Nephron (organoid): ENCODE data around the gene ARFIP1.
A peak's percentile ranks its signal among the peaks of the same experiment; 100 is the strongest.

Experiments
- H3K27ac Mint-ChIP-seq, 3 experiments: 2 replicates each; pipeline ENCODE4 v1.8.0; 2020; ENCODE audit warnings: mixed read lengths in 3 of 3, mild to moderate bottlenecking in 2 of 3, moderate library complexity in 1 of 3
- H3K27me3 Mint-ChIP-seq: 2 replicates; pipeline ENCODE4 v1.8.0; 2021; ENCODE audit warnings: low read depth, mild to moderate bottlenecking, moderate library complexity, mixed read lengths
- H3K36me3 Mint-ChIP-seq: 2 replicates; pipeline ENCODE4 v1.8.0; 2020; ENCODE audit warnings: low read depth, mixed read lengths
- H3K4me1 Mint-ChIP-seq: 2 replicates; pipeline ENCODE4 v1.8.0; 2020; ENCODE audit warnings: mixed read lengths
- H3K4me3 Mint-ChIP-seq, 3 experiments: 2 replicates each; pipeline ENCODE4 v1.8.0; 2020; ENCODE audit warnings: mild to moderate bottlenecking in 3 of 3, mixed read lengths in 3 of 3, moderate library complexity in 2 of 3
- H3K9me3 Mint-ChIP-seq: 2 replicates; pipeline ENCODE4 v1.8.0; 2020; ENCODE audit warnings: mixed read lengths
- CTCF ChIP-seq, 3 experiments: fragments of 200-600 bp; sonication (generic); IDR thresholded peaks; one replicate each; pipeline ENCODE4 v1.5.0; 2021; ENCODE audit warnings: antibody characterized with exemption in 3 of 3; ENCODE audit not compliant: unreplicated experiment in 3 of 3

The ARFIP1 gene

GRCh38 chr4:152771741-152772533, 7.8 kb upstream of the ARFIP1 start:
- no peak overlapping the region for H3K4me3 Mint-ChIP-seq
- H3K9me3 Mint-ChIP-seq: no peaks in the 10 kb centered on the region
- H3K27me3 Mint-ChIP-seq: no peaks in the 10 kb centered on the region
- no peaks in the 10 kb centered on the region for H3K36me3 Mint-ChIP-seq
- TF ChIP-seq CTCF (IDR thresholded peaks at IDR 0.05; ENCODE audit: unreplicated experiment in 3 of 3): no peak
- no peaks in the 10 kb centered on the region for H3K4me1 Mint-ChIP-seq
- no peak overlapping the region for H3K27ac Mint-ChIP-seq

GRCh38 chr4:152773339-152773738, 6.4 kb upstream of the ARFIP1 start:
- no peak for TF ChIP-seq CTCF (IDR thresholded peaks at IDR 0.05; ENCODE audit: unreplicated experiment in 3 of 3)
- Mint-ChIP-seq H3K27ac (no peak overlapping the region), H3K27me3 (no peaks in the 10 kb centered on the region), H3K4me3 (no peak overlapping the region), H3K36me3 (no peaks in the 10 kb centered on the region), H3K4me1 (peaks cover 2% of the 10 kb centered on the region), H3K9me3 (no peaks in the 10 kb centered on the region)

- Mint-ChIP-seq H3K4me3 (no peak overlapping the region), H3K27ac (no peak overlapping the region), H3K36me3 (no peaks in the 10 kb centered on the region), H3K27me3 (no peaks in the 10 kb centered on the region), H3K9me3 (no peaks in the 10 kb centered on the region), H3K4me1 (peaks cover 8% of the 10 kb centered on the region)
- TF ChIP-seq CTCF (IDR thresholded peaks at IDR 0.05; ENCODE audit: unreplicated experiment in 3 of 3): no peak
Observed at GRCh38 chr4:152773953-152774352, 5.8 kb upstream of the ARFIP1 start.

- TF ChIP-seq CTCF (IDR thresholded peaks at IDR 0.05; ENCODE audit: unreplicated experiment in 3 of 3): no peak
- Mint-ChIP-seq H3K4me3 (peak overlapping the region in 2 of 3 experiments; percentile 11 to 52), H3K36me3 (no peaks in the 10 kb centered on the region), H3K27me3 (no peaks in the 10 kb centered on the region), H3K9me3 (no peaks in the 10 kb centered on the region), H3K27ac (no peak overlapping the region), H3K4me1 (peaks cover 17% of the 10 kb centered on the region)
Observed at GRCh38 chr4:152776352-152776751, 3.4 kb upstream of the ARFIP1 start.

- Mint-ChIP-seq H3K27me3 (no peaks in the 10 kb centered on the region), H3K36me3 (no peaks in the 10 kb centered on the region), H3K4me3 (peak overlapping the region; percentile 92 to 99 (median 98)), H3K4me1 (peaks cover 26% of the 10 kb centered on the region), H3K9me3 (no peaks in the 10 kb centered on the region), H3K27ac (no peak overlapping the region)
- TF ChIP-seq CTCF (IDR thresholded peaks at IDR 0.05; ENCODE audit: unreplicated experiment in 3 of 3): no peak
Observed at GRCh38 chr4:152777488-152777887, 2.3 kb upstream of the ARFIP1 start.
